HepG2 (cell line): ENCODE data around the gene FBH1. TPM values are rescaled to one million over a fixed set of nuclear protein-coding genes. Genes with fewer than 3 reads are reported as not detected.

Experiments used
- ATF4 ChIP-seq, 2 experiments: fragments of 450-650 bp in 1 of 2; sonication (generic) in 1 of 2; formaldehyde crosslinking; IDR thresholded peaks; 2 replicates each; pipeline versions ENCODE4 v1.5.0 to v1.8.0; 2020 to 2022; ENCODE audit warnings: mild to moderate bottlenecking in 1 of 2, missing genetic modification reagents in 1 of 2
- FOXA3 ChIP-seq: IDR thresholded peaks from 2 replicates; pipeline ENCODE4 v1.6.1; 2016; ENCODE audit warnings: missing genetic modification reagents, missing compliant biosample characterization
- HDAC2 ChIP-seq: sonication (generic); formaldehyde crosslinking; IDR thresholded peaks from 2 replicates; pipeline ENCODE4 v1.4.0; 2020; ENCODE audit warnings: missing genetic modification reagents
- HMGXB3 ChIP-seq: sonication (generic); formaldehyde crosslinking; IDR thresholded peaks from 2 replicates; pipeline ENCODE4 v1.4.0; 2020; ENCODE audit warnings: missing genetic modification reagents, borderline replicate concordance
- KAT2B ChIP-seq: fragments of 150-350 bp; IDR thresholded peaks from 2 replicates; pipeline ENCODE4 v1.6.1; 2014; ENCODE audit warnings: low read depth, low read length, borderline replicate concordance
- KLF9 ChIP-seq: IDR thresholded peaks from 2 replicates; pipeline ENCODE4 v1.6.1; 2016; ENCODE audit warnings: low read depth
- LCORL ChIP-seq, 2 experiments: fragments of 450-650 bp in 1 of 2; sonication (generic) in 1 of 2; formaldehyde crosslinking in 1 of 2; IDR thresholded peaks; 2 replicates each; pipeline versions ENCODE4 v1.5.0 to v1.6.1; 2017 to 2020; ENCODE audit warnings: antibody characterized with exemption in 1 of 2, missing genetic modification reagents in 1 of 2
- MEIS2 ChIP-seq: sonication (generic); formaldehyde crosslinking; IDR thresholded peaks from 2 replicates; pipeline ENCODE4 v1.9.0; 2021; ENCODE audit warnings: mild to moderate bottlenecking, missing genetic modification reagents
- MNT ChIP-seq: fragments of 450-650 bp; IDR thresholded peaks from 2 replicates; pipeline ENCODE4 v1.6.1; 2016
- POGK ChIP-seq: sonication (generic); formaldehyde crosslinking; conservative IDR thresholded peaks from 2 replicates; pipeline ENCODE4 v1.8.0; 2022; ENCODE audit warnings: mild to moderate bottlenecking, moderate library complexity, missing genetic modification reagents
- RARA ChIP-seq: IDR thresholded peaks from 2 replicates; pipeline ENCODE4 v1.6.1; 2016; ENCODE audit warnings: missing genetic modification reagents, missing compliant biosample characterization
- SOX13 ChIP-seq, 3 experiments: fragments of 450-650 bp in 1 of 3; sonication (generic) in 1 of 3; formaldehyde crosslinking in 1 of 3; IDR thresholded peaks in 2 of 3; conservative IDR thresholded peaks in 1 of 3; 2 replicates each; pipeline versions ENCODE4 v1.5.0 to v1.6.1; 2016 to 2020; ENCODE audit warnings: antibody characterized with exemption in 1 of 3, mild to moderate bottlenecking in 1 of 3, missing compliant biosample characterization in 1 of 3, missing genetic modification reagents in 1 of 3, moderate library complexity in 1 of 3
- SRF ChIP-seq: IDR thresholded peaks from 2 replicates; pipeline ENCODE4 v1.6.1; 2011; ENCODE audit warnings: mild to moderate bottlenecking, low read depth, low read length, moderate library complexity
- ZC3H13 ChIP-seq: sonication (generic); formaldehyde crosslinking; IDR thresholded peaks from 2 replicates; pipeline ENCODE4 v1.8.1; 2023; ENCODE audit warnings: mild to moderate bottlenecking, missing genetic modification reagents, moderate library complexity
- ZNF431 ChIP-seq: sonication (generic); formaldehyde crosslinking; IDR thresholded peaks from 2 replicates; pipeline ENCODE4 v1.9.0; 2022; ENCODE audit warnings: missing genetic modification reagents, low read depth, mild to moderate bottlenecking, borderline replicate concordance
- ZNF496 ChIP-seq: sonication (generic); formaldehyde crosslinking; IDR thresholded peaks from 2 replicates; pipeline ENCODE4 v1.8.1; 2023; ENCODE audit warnings: mild to moderate bottlenecking, moderate library complexity, missing genetic modification reagents; ENCODE audit not compliant: insufficient replicate concordance
- ZNF549 ChIP-seq: sonication (generic); formaldehyde crosslinking; IDR thresholded peaks from 2 replicates; pipeline ENCODE4 v1.5.0; 2020; ENCODE audit warnings: missing genetic modification reagents
- ZNF776 ChIP-seq: sonication (generic); formaldehyde crosslinking; IDR thresholded peaks from 2 replicates; pipeline ENCODE4 v1.4.0; 2020; ENCODE audit warnings: mild to moderate bottlenecking, missing genetic modification reagents
- ZUFSP ChIP-seq: sonication (generic); formaldehyde crosslinking; IDR thresholded peaks from 2 replicates; pipeline ENCODE4 v1.9.0; 2021; ENCODE audit warnings: missing genetic modification reagents, mild to moderate bottlenecking, borderline replicate concordance
- polyA plus RNA-seq, 8 experiments: library from polyadenylated mRNA; depleted of rRNA in 3 of 8; stranded (reverse) in 7 of 8; unstranded in 1 of 8; fragments of >200 nt; fragmentation: Illumina TruSeq in 4 of 8; extraction: Trizol in 4 of 8; gene quantifications; 2 replicates each; pipeline versions ENCODE4 v1.2.1 to v1.2.3, GENCODE V29; 2011 to 2016; ENCODE audit warnings: low read depth in 4 of 8, missing spikeins in 1 of 8, mixed read lengths in 1 of 8; ENCODE audit not compliant: insufficient read depth in 1 of 8
- total RNA-seq, 5 experiments: library from RNA; depleted of rRNA; stranded (reverse); fragments of >200 nt; fragmentation: Illumina TruSeq; extraction: Trizol; gene quantifications; 2 replicates each; pipeline ENCODE4 v1.2.3, GENCODE V29; 2016; ENCODE audit warnings: low read depth in 1 of 5

Gene FBH1
- total and polyA plus RNA-seq, 2 of the 13 experiments (the other 11 are each of a cell fraction or from before 2014, with no cell fraction given): 48.8 to 60.3 TPM

GRCh38 chr10:5888351-5888750, 1.7 kb upstream of the FBH1 start (continued):
- TF ChIP-seq MNT: 0 out of 2 replicates have a peak, but pooled peaks have one; percentile 45
- TF ChIP-seq KAT2B: no peak
- TF ChIP-seq ZNF431 (CRISPR knock-in tag): no peak
- no peak for TF ChIP-seq SRF
- TF ChIP-seq ZNF549 (CRISPR knock-in tag): no peak
- TF ChIP-seq HMGXB3: no peak
- TF ChIP-seq ZNF776 (CRISPR knock-in tag): no peak
- TF ChIP-seq ZC3H13: 0 out of 2 replicates have a peak, but pooled peaks have one; percentile 28
- no peak for TF ChIP-seq SOX13 (IDR thresholded peaks at IDR 0.05)
- 0 out of 4 replicates have a peak, but pooled peaks of 1 of the 2 experiments have one; percentile 40 for TF ChIP-seq SOX13 (CRISPR knock-in tag; conservative IDR thresholded peaks at IDR 0.05 in 1 of 2, IDR thresholded peaks at IDR 0.05 in 1 of 2)
- peak; percentile 15; the same call in 1 of the 2 replicates for TF ChIP-seq FOXA3 (CRISPR knock-in tag)
- TF ChIP-seq MEIS2 (CRISPR knock-in tag): no peak
- TF ChIP-seq RARA: peak; percentile 30; the same call in 1 of the 2 replicates
- no peak for TF ChIP-seq ATF4 (CRISPR knock-in tag; IDR thresholded peaks at IDR 0.05)
- no peak for TF ChIP-seq ZUFSP
- TF ChIP-seq HDAC2 (CRISPR knock-in tag): peak; percentile 29; the same call in 1 of the 2 replicates
- TF ChIP-seq LCORL (IDR thresholded peaks at IDR 0.05): no peak
- TF ChIP-seq LCORL (CRISPR knock-in tag; IDR thresholded peaks at IDR 0.05): peak; percentile 42; the same call in 1 of the 2 replicates
- no peak for TF ChIP-seq POGK
- no peak for TF ChIP-seq ZNF496 (CRISPR knock-in tag)
- TF ChIP-seq KLF9 (CRISPR knock-in tag): no peak
